ENCODE data around the gene RASL10A.

- TF ChIP-seq CTCF (IDR thresholded peaks at IDR 0.05; ENCODE audit: poor library complexity) (no peak), EZH2phosphoT487 (IDR thresholded peaks at IDR 0.05; ENCODE audit: low read depth, severe bottlenecking, unreplicated experiment) (no peak)
Observed at GRCh38 chr22:29338398-29338797, 22.9 kb upstream of the RASL10A start.

Measured in hepatocyte (in vitro differentiated cells).